NCI-H2196 treated with DMSO at 0.1 percent for 48 hours (cell line): ENCODE results near the gene MS4A10.
"Not testable (repeated sequence)": the region's sequence is repeated elsewhere in the genome, so short reads cannot be mapped to it uniquely, and the experiment has no call there.

Source experiments
- DNase-seq: peaks from one replicate; lab custom pipeline; 2025; ENCODE audit not compliant: unreplicated experiment; lab: John Stamatoyannopoulos, UW

Gene MS4A10

GRCh38 chr11:60823745-60824306 lies 38.7 kb downstream of the MS4A10 start:
- DNase-seq = not testable (repeated sequence)

DNA sequence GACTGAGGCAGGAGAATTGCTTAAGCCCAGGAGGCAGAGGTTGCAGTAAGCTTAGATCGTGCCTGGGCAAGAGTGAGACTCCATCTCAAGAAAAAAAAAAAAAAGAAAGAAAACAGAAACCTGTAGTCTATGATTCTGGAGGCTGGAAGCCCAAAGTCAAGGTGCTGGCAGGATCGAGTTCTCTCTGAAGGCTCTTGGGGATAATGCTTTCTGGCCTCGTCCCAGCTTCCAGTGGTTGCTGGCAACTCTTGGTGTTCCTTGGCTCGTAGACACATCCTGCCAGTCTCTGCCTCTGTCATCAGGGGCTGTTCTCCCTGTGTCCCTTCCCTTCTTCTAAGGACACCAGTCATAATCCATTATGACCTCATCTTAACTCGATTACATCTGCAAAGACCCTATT lies 40.0 kb downstream of the MS4A10 start:
- DNase-seq = no peak

DNA sequence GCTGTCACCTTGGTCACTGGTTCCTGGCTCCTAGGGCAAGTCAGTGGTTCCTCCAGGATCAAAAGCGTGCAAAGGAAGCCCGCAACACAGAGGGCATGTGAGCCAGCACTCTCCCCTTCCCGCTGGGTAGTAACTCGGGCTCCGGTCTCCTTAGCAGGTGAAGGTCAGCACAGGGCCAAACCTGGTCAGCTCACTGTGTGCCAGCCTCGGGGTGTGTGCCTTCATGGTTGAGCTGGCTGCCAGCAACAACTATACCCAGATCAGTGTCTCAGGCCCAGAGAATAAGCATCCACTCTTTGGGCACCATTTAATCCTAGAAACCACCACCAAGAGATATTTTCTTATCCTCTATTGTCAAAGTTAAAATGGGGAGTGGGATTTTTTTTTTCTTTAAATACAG lies 40.7 kb downstream of the MS4A10 start:
- no peak for DNase-seq

- DNase-seq = no peak
These were observed 45.5 kb downstream of the MS4A10 start for GRCh38 chr11:60830478-60831142.

- peak; percentile 90 for DNase-seq
These were observed 46.0 kb downstream of the MS4A10 start for GRCh38 chr11:60831143-60831500.

DNA sequence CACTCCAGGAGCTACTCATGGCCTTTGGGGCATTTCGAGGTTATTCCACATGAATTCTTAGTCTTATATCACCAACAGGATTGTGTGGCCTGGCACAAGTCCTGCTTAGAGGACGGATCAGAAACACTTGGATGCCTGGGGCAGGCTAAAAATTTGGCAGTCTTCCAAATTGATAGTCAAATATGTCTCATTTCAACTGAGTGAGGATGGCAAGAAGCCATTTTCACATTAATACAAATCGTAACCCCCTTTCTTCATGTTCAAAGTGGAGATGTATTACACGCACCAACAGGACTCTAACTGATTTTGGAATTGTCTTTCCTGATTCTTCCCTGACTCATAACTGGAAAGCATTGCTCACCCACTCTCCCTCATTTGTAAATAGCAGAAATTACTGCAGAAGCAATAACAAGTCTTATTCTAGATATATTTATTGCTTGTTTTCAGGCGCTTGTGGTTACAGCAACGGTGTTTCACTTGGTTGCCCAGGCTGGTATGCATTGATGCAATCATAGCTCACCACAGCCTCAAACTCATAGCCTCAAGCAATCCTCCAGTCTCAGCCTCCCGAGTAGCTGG lies 46.5 kb downstream of the MS4A10 start:
- DNase-seq = peak; percentile 51

- DNase-seq = no peak
These were observed 49.8 kb downstream of the MS4A10 start for GRCh38 chr11:60834742-60835533.

DNA sequence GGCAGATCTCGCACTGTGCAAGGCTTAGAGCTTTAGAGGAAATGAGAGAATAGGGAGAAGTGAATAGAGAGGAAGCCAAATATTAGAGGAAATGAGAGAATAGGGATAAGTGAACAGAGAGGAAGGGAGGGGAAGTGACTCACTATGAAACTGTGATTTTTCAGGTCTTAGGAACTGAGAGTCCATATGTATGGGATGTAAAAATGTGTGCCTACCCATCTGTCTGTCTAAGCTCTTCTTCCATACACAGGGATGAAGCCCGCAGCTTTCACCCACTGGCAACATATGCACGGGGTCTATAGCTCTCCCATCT lies 50.4 kb downstream of the MS4A10 start:
- DNase-seq = no peak

DNA sequence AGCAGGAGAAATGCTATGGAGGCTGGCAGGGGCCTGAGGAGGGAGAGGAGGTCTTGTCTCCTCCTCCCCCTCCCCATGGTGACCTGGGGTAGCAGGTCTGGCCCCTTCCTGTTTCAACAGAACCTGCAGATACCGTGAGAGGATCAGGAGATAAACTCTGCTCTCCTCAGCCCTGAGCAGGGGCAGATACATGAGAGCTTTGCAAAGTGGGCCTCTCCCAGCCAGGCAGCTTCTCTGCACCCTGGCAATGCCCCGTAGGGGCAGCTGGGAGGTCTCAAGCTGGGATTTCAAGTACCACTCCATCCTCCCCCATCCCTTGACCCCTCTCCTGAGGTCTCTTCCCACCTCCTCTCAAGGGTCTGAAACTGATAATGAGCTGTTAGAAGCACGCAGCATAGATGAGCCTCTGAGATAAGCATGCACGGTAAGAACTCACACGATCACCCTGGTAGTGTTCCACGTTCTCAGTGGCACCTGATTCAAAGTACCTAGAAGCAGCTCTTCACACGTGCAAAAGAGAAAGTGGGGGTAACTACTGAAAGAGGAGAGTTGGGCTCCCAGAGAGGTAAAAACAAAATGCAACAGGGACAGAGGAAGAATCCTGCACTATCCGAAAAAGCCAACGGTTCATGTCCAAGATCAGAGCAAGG lies 51.9 kb downstream of the MS4A10 start:
- DNase-seq = no peak

DNA sequence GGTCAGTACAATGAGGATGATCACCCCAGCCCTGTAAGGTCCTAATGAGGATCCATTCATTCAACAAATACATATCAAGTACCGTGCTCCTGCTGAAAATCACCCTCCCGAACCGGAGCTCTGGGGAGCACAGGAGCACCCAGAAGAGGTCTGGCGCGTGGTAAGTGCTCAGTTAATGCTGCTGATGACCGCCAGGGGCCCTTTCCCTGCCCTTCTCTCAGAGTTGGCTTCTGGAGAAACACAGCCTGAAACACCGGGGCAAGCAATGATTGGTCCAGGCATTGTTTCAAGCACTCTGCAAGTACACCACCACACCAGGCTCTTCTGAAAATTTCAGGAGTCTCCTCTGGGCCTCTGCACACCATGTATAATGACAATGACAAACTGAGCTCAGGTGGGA lies 53.0 kb downstream of the MS4A10 start:
- DNase-seq = no peak

- no peak for DNase-seq
These were observed 55.6 kb downstream of the MS4A10 start for GRCh38 chr11:60840470-60841430.

GRCh38 chr11:60841797-60842667 lies 56.9 kb downstream of the MS4A10 start, which contains the start of gene CCDC86:
TSS of gene CCDC86 (plus strand) at chr11:60842113. CDS start at chr11:60842125, 12 bp downstream.
- peak; percentile 81 for DNase-seq

- DNase-seq = no peak
These were observed 57.8 kb downstream of the MS4A10 start for GRCh38 chr11:60842668-60843600.

- no peak for DNase-seq
These were observed 59.1 kb downstream of the MS4A10 start for GRCh38 chr11:60844045-60844869.

DNA sequence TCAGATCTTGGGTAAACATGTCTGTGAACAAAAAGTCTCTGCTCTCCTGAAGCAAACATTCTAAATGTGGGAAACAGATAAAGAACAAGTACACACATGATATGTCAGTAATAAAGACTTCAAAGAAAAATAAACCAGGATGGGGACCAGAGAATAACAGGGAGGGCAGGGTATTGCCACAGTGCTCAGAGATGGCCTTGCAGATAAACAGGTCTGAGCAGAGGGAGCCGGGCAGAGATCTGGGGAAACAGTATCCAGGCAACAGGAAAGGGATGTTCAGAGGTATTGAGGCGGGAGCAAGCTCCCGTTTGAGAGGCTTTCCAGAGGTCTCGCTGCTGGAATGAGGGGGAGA lies 59.7 kb downstream of the MS4A10 start:
- DNase-seq = no peak

GRCh38 chr11:60845338-60845737 lies 60.2 kb downstream of the MS4A10 start:
- DNase-seq = no peak

DNA sequence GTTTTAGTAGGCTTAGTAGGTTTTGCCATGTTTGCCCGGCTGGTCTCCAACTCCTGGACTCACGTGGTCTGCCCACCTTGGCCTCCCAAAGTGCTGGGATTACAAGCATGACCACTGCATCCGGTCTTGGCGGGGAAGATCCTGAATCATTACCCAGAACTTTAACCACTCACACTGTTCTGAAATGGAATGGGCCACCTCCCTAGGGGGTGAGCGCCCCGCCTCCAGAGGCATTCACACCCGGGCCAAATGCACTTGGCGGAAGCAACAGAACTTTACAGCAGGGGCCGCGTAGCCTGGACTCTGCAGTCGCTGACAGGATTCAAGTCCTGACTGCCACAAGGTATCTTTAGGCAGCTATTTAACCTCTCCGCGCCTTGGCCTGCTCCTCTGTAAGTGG lies 62.1 kb downstream of the MS4A10 start:
- no peak for DNase-seq

- no peak for DNase-seq
These were observed 62.8 kb downstream of the MS4A10 start for GRCh38 chr11:60847896-60848295.
